ENCODE results near the gene ADH1B. TPM values are rescaled to one million over a fixed set of nuclear protein-coding genes. Genes with fewer than 3 reads are reported as not detected.

The ADH1B gene
- total RNA-seq, 3 donors from 2014 or later, result 0.91 to 1.1 (median 1.0) TPM

Other genes starting within 250 kb of the ADH1B start
- 10 to 100 TPM; 86.2 to 93.1 (median 91.9) TPM for gene ADH5, start 232.6 kb downstream of the ADH1B start, total RNA-seq
- gene ADH4, start 177.1 kb downstream of the ADH1B start, total RNA-seq, result under 1 TPM; 0.21 to 0.43 (median 0.30) TPM
- gene ADH6, start 102.2 kb downstream of the ADH1B start, total RNA-seq, result under 1 TPM in 1 of 3 donors, not detected in 2; 0.10 TPM
- gene ADH1A, start 30.4 kb downstream of the ADH1B start, total RNA-seq, result not detected
- under 1 TPM; 0.11 to 0.20 (median 0.16) TPM for gene ADH1C, start 31.3 kb upstream of the ADH1B start, total RNA-seq
- gene ADH7, start 113.9 kb upstream of the ADH1B start, total RNA-seq, result not detected
- not detected for gene C4orf17, start 189.6 kb upstream of the ADH1B start, total RNA-seq
- 1 to 10 TPM; 5.6 to 7.7 (median 6.5) TPM for gene TRMT10A, start 242.6 kb upstream of the ADH1B start, total RNA-seq

Data from activated T-cell treated with anti-CD3 and anti-CD28 coated beads, Interleukin-2, amount 50 U/mL, for 4 hours (primary cell).